ENCODE results near the gene MACROD2. TPM values are rescaled to one million over a fixed set of nuclear protein-coding genes. Genes with fewer than 3 reads are reported as not detected.

The MACROD2 gene
- total RNA-seq, 3 donors from 2014 or later: 3.2 to 7.6 (median 6.4) TPM

GRCh38 chr20:15542655-15543054, 1547.3 kb downstream of the MACROD2 start:
- H3K4me1 ChIP-seq (ENCODE audit: low read depth): no peaks in the 10 kb centered on the region
- intact Hi-C loops (cut with DNase I, micrococcal nuclease): no loop called here
- DNase-seq: no peak
- no peaks in the 10 kb centered on the region for H3K36me3 ChIP-seq (ENCODE audit: low read depth)
- no peaks in the 10 kb centered on the region for H3K9me3 ChIP-seq
- no peak for TF ChIP-seq CTCF (IDR thresholded peaks at IDR 0.05)
- no peak for ATAC-seq
- H3K4me3 ChIP-seq: no peak overlapping the region

- ATAC-seq (no peak), DNase-seq (no peak)
- Histone ChIP-seq H3K4me1 (ENCODE audit: low read depth) (no peaks in the 10 kb centered on the region), H3K36me3 (ENCODE audit: low read depth) (no peaks in the 10 kb centered on the region), H3K9me3 (no peaks in the 10 kb centered on the region), H3K4me3 (no peak overlapping the region)
- no peak for TF ChIP-seq CTCF (IDR thresholded peaks at IDR 0.05)
- intact Hi-C loops (cut with DNase I, micrococcal nuclease): no loop called here
These were observed 1549.4 kb downstream of the MACROD2 start for GRCh38 chr20:15544742-15545141.

- Histone ChIP-seq H3K9me3 (no peaks in the 10 kb centered on the region), H3K36me3 (ENCODE audit: low read depth) (no peaks in the 10 kb centered on the region), H3K4me1 (ENCODE audit: low read depth) (no peaks in the 10 kb centered on the region), H3K4me3 (no peak overlapping the region)
- DNase-seq: no peak
- no peak for ATAC-seq
- no peak for TF ChIP-seq CTCF (IDR thresholded peaks at IDR 0.05)
- intact Hi-C loops (cut with DNase I, micrococcal nuclease): no loop called here
These were observed 1551.3 kb downstream of the MACROD2 start for GRCh38 chr20:15546525-15547023.

- ATAC-seq: no peak
- intact Hi-C loops (cut with DNase I, micrococcal nuclease): no loop called here
These were observed 1551.8 kb downstream of the MACROD2 start for GRCh38 chr20:15547119-15547518.

GRCh38 chr20:15550116-15550870, 1555.0 kb downstream of the MACROD2 start:
- ATAC-seq (no peak), DNase-seq (no peak)
- Histone ChIP-seq H3K36me3 (ENCODE audit: low read depth) (no peaks in the 10 kb centered on the region), H3K4me3 (no peak overlapping the region), H3K4me1 (ENCODE audit: low read depth) (no peaks in the 10 kb centered on the region), H3K9me3 (peaks cover 6% of the 10 kb centered on the region)
- TF ChIP-seq CTCF (IDR thresholded peaks at IDR 0.05): no peak
- intact Hi-C loops (cut with DNase I, micrococcal nuclease): no loop called here

More at GRCh38 chr20:15547119-15547518, 1551.8 kb downstream of the MACROD2 start:
- DNase-seq: no peak
- H3K4me1 ChIP-seq (ENCODE audit: low read depth): no peaks in the 10 kb centered on the region
- no peak for TF ChIP-seq CTCF (IDR thresholded peaks at IDR 0.05)
- no peaks in the 10 kb centered on the region for H3K9me3 ChIP-seq
- no peaks in the 10 kb centered on the region for H3K36me3 ChIP-seq (ENCODE audit: low read depth)
- H3K4me3 ChIP-seq: no peak overlapping the region
